K562 (cell line): ENCODE measurements around the gene GTPBP2. TPM values are rescaled to one million over a fixed set of nuclear protein-coding genes. Genes with fewer than 3 reads are reported as not detected.

Experiments used
- CREB1 ChIP-seq, 2 experiments: sonication (generic) in 1 of 2; formaldehyde crosslinking in 1 of 2; IDR thresholded peaks; 2 replicates each; pipeline versions ENCODE4 v1.6.1 to v1.8.0; 2012 to 2022; ENCODE audit warnings: inconsistent platforms in 1 of 2, mild to moderate bottlenecking in 1 of 2, missing genetic modification reagents in 1 of 2, moderate library complexity in 1 of 2
- CREM ChIP-seq: IDR thresholded peaks from 2 replicates; pipeline ENCODE4 v1.6.1; 2014; ENCODE audit warnings: antibody characterized with exemption, low read depth
- E2F4 ChIP-seq: sonication (generic); formaldehyde crosslinking; IDR thresholded peaks from 2 replicates; pipeline ENCODE4 v1.8.0; 2022; ENCODE audit warnings: mild to moderate bottlenecking, low read depth, missing genetic modification reagents
- FOS ChIP-seq: IDR thresholded peaks from 3 replicates; pipeline ENCODE4 v1.6.1; 2011; ENCODE audit not compliant: insufficient read length; ENCODE audit errors: extremely low read depth
- FOXK2 ChIP-seq, 2 experiments: fragments of 450-650 bp; IDR thresholded peaks in 1 of 2; conservative IDR thresholded peaks in 1 of 2; 2 replicates each; pipeline ENCODE4 v1.6.1; 2016; ENCODE audit warnings: low read depth in 2 of 2, mild to moderate bottlenecking in 1 of 2
- KAT7 ChIP-seq: sonication (generic); formaldehyde crosslinking; IDR thresholded peaks from 2 replicates; pipeline ENCODE4 v1.8.0; 2022; ENCODE audit warnings: missing genetic modification reagents, mild to moderate bottlenecking, borderline replicate concordance
- NFIC ChIP-seq: fragments of 450-650 bp; IDR thresholded peaks from 2 replicates; pipeline ENCODE4 v1.6.1; 2017; ENCODE audit warnings: mild to moderate bottlenecking, inconsistent platforms
- POLR2AphosphoS5 ChIP-seq: IDR thresholded peaks from 2 replicates; pipeline ENCODE4 v1.6.1; 2011; ENCODE audit warnings: mild to moderate bottlenecking, low read depth, low read length, moderate library complexity; ENCODE audit not compliant: control insufficient read depth, insufficient read depth
- POLR3G ChIP-seq: IDR thresholded peaks from 2 replicates; pipeline ENCODE4 v1.6.1; 2011; ENCODE audit not compliant: insufficient read length, insufficient replicate concordance; ENCODE audit errors: extremely low read depth
- PTRF ChIP-seq: fragments of 450-650 bp; IDR thresholded peaks from 2 replicates; pipeline ENCODE4 v1.6.1; 2016; ENCODE audit warnings: mild to moderate bottlenecking, missing genetic modification characterization, missing compliant biosample characterization
- RBFOX2 ChIP-seq: fragments of 200-400 bp; formaldehyde crosslinking; IDR thresholded peaks from 2 replicates; pipeline ENCODE4 v1.6.1; 2017; ENCODE audit warnings: low read depth, mild to moderate bottlenecking, low read length, moderate library complexity
- RCOR1 ChIP-seq, 2 experiments: IDR thresholded peaks; 2 replicates each; pipeline ENCODE4 v1.6.1; 2012; ENCODE audit warnings: low read depth in 2 of 2, low read length in 2 of 2, borderline replicate concordance in 1 of 2, improper control_type of control experiment in 1 of 2
- TRIM24 ChIP-seq, 2 experiments: fragments of 450-650 bp; IDR thresholded peaks; 2 replicates each; pipeline ENCODE4 v1.6.1; 2016
- ZNF146 ChIP-seq: IDR thresholded peaks from one replicate; pipeline ENCODE4 v1.6.1; 2018; ENCODE audit warnings: missing compliant biosample characterization; ENCODE audit not compliant: unreplicated experiment
- ZNF408 ChIP-seq: fragments of 250-450 bp; sonication (Bioruptor Pico); IDR thresholded peaks from 2 replicates; pipeline ENCODE4 v1.4.0; 2020; ENCODE audit warnings: low read depth, mild to moderate bottlenecking, moderate library complexity
- ZNF512 ChIP-seq: IDR thresholded peaks from 2 replicates; pipeline ENCODE4 v1.6.1; 2016; ENCODE audit warnings: missing genetic modification characterization, missing compliant biosample characterization
- polyA plus RNA-seq, 8 experiments: library from polyadenylated mRNA; depleted of rRNA in 4 of 8; stranded (reverse) in 5 of 8; unstranded in 3 of 8; fragments of >200 nt; fragmentation: Nextera tagmentation in 2 of 8; fragmentation: Illumina TruSeq in 1 of 8; extraction: Ambion mirVana in 2 of 8; extraction: Trizol in 1 of 8; gene quantifications; 2 replicates each; pipeline versions ENCODE4 v1.2.1 to v1.2.3, GENCODE V29; 2011 to 2014; ENCODE audit warnings: inconsistent platforms in 1 of 8, missing spikeins in 1 of 8
- total RNA-seq, 7 experiments: library from RNA; depleted of rRNA in 6 of 7; stranded (reverse); fragments of >200 nt in 6 of 7; fragmentation: Illumina TruSeq in 2 of 7; extraction: Trizol in 2 of 7; gene quantifications; 2 replicates each; pipeline versions ENCODE4 v1.2.1 to v1.2.3, GENCODE V29; 2011 to 2021; ENCODE audit warnings: low replicate concordance in 1 of 7
- TF ChIP-seq, protein P1 (sequence below): sonication (generic); formaldehyde crosslinking; IDR thresholded peaks from 2 replicates; pipeline ENCODE4 v1.8.0; 2022; ENCODE audit warnings: missing genetic modification reagents, mild to moderate bottlenecking, borderline replicate concordance
- TF ChIP-seq, protein P2 (sequence below): sonication (generic); formaldehyde crosslinking; IDR thresholded peaks from 2 replicates; pipeline ENCODE4 v1.8.1; 2022; ENCODE audit warnings: missing genetic modification reagents
- TF ChIP-seq, protein P3 (sequence below): fragments of 250-450 bp; sonication (Bioruptor Pico); IDR thresholded peaks from 2 replicates; pipeline ENCODE4 v1.5.0; 2021; ENCODE audit warnings: mild to moderate bottlenecking, borderline replicate concordance

The GTPBP2 gene
- total and polyA plus RNA-seq, 9 of the 15 experiments (the other 6 are each of a cell fraction or from before 2014, with no cell fraction given): 48.4 to 196 (median 111) TPM

DNA sequence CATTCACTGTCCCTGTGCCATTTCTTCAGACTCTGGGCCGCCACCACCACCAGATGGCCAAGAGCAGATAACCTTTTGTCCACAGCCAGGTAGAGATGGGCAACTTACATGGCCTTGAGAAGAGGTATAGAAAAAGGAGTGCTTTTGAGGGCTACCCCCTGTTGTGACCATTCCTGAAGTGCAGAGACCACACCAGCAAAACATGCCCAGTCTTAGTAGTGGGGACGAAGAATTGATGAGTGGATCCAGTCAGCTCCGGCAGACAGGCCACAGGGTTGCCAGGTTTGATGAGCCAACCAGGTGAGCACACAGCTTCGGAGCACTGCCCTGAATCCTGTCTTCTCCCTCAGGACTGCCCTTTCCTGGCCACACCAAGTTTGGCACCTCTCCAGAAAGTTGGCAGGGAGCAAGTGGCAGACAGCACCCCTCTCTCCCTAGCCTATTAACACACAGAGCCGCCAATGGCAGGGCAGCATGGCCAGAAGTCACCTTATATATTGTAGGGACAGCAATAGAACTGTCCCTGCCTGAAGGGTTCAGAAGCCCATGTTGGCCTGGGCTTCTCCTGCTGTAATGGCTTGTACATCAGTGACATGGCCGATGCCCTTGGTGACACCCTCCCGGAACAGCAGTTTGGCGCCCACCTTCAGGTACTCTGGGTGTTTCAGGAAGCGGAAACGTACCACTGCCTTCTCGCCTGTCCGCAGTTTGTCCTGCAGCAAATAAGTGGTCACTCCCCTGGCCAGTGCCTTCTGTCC lies 7.8 kb downstream of the GTPBP2 start (continued):
- no peak for TF ChIP-seq FOXK2 (conservative IDR thresholded peaks at IDR 0.05 in 1 of 2, IDR thresholded peaks at IDR 0.05 in 1 of 2; ENCODE audit: low read depth in 2 of 2)
- no peak for TF ChIP-seq CREM
- TF ChIP-seq RCOR1 (IDR thresholded peaks at IDR 0.05; ENCODE audit: borderline replicate concordance in 1 of 2, low read depth in 2 of 2, low read length in 2 of 2): no peak
- no peak for TF ChIP-seq E2F4 (CRISPR knock-in tag)
- TF ChIP-seq, protein P1, sequence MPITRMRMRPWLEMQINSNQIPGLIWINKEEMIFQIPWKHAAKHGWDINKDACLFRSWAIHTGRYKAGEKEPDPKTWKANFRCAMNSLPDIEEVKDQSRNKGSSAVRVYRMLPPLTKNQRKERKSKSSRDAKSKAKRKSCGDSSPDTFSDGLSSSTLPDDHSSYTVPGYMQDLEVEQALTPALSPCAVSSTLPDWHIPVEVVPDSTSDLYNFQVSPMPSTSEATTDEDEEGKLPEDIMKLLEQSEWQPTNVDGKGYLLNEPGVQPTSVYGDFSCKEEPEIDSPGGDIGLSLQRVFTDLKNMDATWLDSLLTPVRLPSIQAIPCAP: no peak
- TF ChIP-seq POLR3G: no peak
- TF ChIP-seq ZNF408 (CRISPR knock-in tag): no peak
- TF ChIP-seq, protein P2, sequence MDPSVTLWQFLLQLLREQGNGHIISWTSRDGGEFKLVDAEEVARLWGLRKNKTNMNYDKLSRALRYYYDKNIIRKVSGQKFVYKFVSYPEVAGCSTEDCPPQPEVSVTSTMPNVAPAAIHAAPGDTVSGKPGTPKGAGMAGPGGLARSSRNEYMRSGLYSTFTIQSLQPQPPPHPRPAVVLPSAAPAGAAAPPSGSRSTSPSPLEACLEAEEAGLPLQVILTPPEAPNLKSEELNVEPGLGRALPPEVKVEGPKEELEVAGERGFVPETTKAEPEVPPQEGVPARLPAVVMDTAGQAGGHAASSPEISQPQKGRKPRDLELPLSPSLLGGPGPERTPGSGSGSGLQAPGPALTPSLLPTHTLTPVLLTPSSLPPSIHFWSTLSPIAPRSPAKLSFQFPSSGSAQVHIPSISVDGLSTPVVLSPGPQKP: no peak
- TF ChIP-seq TRIM24 (IDR thresholded peaks at IDR 0.05): no peak
- TF ChIP-seq, protein P3, sequence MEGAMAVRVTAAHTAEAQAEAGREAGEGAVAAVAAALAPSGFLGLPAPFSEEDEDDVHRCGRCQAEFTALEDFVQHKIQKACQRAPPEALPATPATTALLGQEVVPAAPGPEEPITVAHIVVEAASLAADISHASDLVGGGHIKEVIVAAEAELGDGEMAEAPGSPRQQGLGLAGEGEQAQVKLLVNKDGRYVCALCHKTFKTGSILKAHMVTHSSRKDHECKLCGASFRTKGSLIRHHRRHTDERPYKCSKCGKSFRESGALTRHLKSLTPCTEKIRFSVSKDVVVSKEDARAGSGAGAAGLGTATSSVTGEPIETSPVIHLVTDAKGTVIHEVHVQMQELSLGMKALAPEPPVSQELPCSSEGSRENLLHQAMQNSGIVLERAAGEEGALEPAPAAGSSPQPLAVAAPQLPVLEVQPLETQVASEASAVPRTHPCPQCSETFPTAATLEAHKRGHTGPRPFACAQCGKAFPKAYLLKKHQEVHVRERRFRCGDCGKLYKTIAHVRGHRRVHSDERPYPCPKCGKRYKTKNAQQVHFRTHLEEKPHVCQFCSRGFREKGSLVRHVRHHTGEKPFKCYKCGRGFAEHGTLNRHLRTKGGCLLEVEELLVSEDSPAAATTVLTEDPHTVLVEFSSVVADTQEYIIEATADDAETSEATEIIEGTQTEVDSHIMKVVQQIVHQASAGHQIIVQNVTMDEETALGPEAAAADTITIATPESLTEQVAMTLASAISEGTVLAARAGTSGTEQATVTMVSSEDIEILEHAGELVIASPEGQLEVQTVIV (CRISPR knock-in tag): no peak
- TF ChIP-seq ZNF512 (tag): no peak
- TF ChIP-seq KAT7 (CRISPR knock-in tag): no peak
- TF ChIP-seq NFIC: peak; percentile 73
- no peak for TF ChIP-seq ZNF146 (CRISPR knock-in tag)
- TF ChIP-seq FOS: no peak
- no peak for TF ChIP-seq PTRF (tag)
- no peak for TF ChIP-seq CREB1 (IDR thresholded peaks at IDR 0.05)
- TF ChIP-seq CREB1 (CRISPR knock-in tag; IDR thresholded peaks at IDR 0.05): 0 out of 2 replicates have a peak, but pooled peaks have one; percentile 24
- peak; percentile 80 for TF ChIP-seq RBFOX2
- peak; percentile 39; the same call in 1 of the 2 replicates for TF ChIP-seq POLR2AphosphoS5
